Left ventricle myocardium inferior (tissue), 1 donor: Measurements from ENCODE around the gene DDX24. TPM values are rescaled to one million over a fixed set of nuclear protein-coding genes. Genes with fewer than 3 reads are reported as not detected.

ENCODE experiments used
- DNase-seq: peaks from one replicate; pipeline ENCODE4 v3.0.0-alpha.2; 2020
- H3K27ac ChIP-seq: fragments of 200-600 bp; replicated peaks from 2 replicates; pipeline ENCODE4 v1.8.0; 2021
- H3K27me3 ChIP-seq: fragments of 200-600 bp; 2 replicates; pipeline ENCODE4 v1.8.0; 2021; ENCODE audit warnings: low read depth
- H3K36me3 ChIP-seq: fragments of 200-600 bp; 2 replicates; pipeline ENCODE4 v1.8.0; 2021
- H3K4me1 ChIP-seq: fragments of 200-600 bp; 2 replicates; pipeline ENCODE4 v1.8.0; 2021
- H3K4me3 ChIP-seq: fragments of 200-600 bp; 2 replicates; pipeline ENCODE4 v1.8.0; 2021; ENCODE audit warnings: mild to moderate bottlenecking, moderate library complexity
- H3K9me3 ChIP-seq: fragments of 200-600 bp; replicated peaks from 2 replicates; pipeline ENCODE4 v1.8.0; 2021
- CTCF ChIP-seq: fragments of 200-600 bp; IDR thresholded peaks from 2 replicates; pipeline ENCODE4 v1.8.0; 2021; ENCODE audit warnings: antibody characterized with exemption, mild to moderate bottlenecking, borderline replicate concordance
- intact Hi-C: fragments of 100-400 bp; cut with micrococcal nuclease; formaldehyde crosslinking; loops from one replicate; pipeline ENCODE4 v1.11.0; 2022
- total RNA-seq: library from RNA; stranded (reverse); fragmentation: NEBNext Ultra II Directional; extraction: Animal tissue kit (Norgen Biotek cat#: 25700); gene quantifications from one replicate; pipeline ENCODE4 v1.2.1, GENCODE V29; 2021
- donor health status: DM: no; HTN: yes; CAD: no; lungs with severe emphysema.

The DDX24 gene
- total RNA-seq, 1 donor from 2014 or later, result 208 TPM

DNA sequence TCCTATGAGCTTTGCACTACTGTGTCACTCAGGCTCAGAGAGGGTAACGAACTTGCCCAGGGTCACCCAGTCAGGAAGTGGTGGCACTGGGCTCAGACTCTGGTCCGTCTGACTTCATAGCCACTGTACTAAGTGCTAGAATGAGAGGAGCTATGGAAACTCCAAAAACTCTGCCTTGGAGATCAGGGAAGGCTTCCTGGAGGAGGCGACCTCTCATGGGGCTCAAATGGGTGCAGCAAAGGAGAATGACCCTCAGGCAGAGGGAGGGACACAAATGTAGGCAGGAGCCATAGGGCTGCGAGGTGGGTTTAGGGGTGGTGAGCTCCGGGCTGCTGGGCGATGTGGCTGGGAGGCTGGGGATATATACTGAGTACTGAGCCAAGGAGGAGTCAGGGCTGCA is 80.7 kb downstream of the DDX24 start:
- Histone ChIP-seq H3K27ac (no peak overlapping the region), H3K36me3 (no peaks in the 10 kb centered on the region), H3K27me3 (peaks cover 14% of the 10 kb centered on the region), H3K9me3 (no peaks in the 10 kb centered on the region), H3K4me3 (no peak overlapping the region), H3K4me1 (peaks cover 53% of the 10 kb centered on the region)
- no peak for TF ChIP-seq CTCF
- no peak for DNase-seq
- intact Hi-C loops, result no loop called here

DNA sequence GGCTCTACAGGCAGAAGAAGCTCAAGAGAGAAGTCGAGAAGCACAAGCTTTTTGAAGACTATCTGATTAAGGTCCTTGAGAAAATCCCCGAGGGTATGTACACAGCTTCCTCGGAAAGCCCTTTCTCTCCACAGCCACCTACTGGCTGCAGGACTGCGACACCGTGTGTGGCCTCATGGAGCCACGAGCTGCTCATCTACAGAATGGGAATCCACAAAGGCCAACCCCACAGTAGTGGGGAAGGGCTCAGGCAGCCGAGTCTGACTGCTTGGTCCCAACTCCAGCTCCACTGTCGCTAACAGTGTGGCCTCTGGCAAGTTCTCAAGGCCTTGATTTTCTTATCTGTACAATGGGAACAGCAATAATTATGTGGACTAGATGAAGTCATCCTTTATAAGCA is 81.4 kb downstream of the DDX24 start:
- no peak for TF ChIP-seq CTCF
- Histone ChIP-seq H3K27ac (no peak overlapping the region), H3K4me3 (no peak overlapping the region), H3K4me1 (peaks cover 58% of the 10 kb centered on the region), H3K27me3 (peaks cover 14% of the 10 kb centered on the region), H3K36me3 (no peaks in the 10 kb centered on the region), H3K9me3 (no peaks in the 10 kb centered on the region)
- no peak for DNase-seq
- intact Hi-C loops, result loop anchor here (5.0 kb wide), 1 partner anchor 57 kb away; no protein-coding TSS in a partner anchor

DNA sequence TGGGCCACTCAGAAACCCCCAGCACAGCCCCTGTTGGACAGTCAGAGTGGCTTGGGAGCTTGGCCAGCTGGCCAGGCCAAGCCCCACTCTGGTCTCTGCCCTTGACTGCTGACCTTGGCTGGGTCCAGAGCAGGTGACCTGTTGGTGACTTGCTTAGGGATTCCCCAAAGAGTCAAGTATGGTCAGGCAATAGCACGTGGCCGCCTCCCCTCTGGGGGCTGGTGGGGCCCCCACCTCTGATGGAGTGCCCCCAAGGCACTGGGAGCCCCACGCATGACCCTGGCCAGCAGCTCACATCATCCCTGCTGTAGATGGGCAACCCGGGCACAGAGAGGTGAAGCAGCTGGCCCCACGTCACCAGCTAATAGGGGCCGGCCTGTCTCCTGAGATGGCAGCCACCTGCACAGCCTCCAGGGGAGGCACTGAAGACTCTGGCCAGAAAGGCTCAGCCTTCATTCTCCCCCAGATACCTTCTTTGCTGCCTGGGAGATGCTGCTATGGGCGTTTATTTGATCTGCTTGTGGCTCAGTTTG is 82.1 kb downstream of the DDX24 start:
- Histone ChIP-seq H3K27me3 (peaks cover 14% of the 10 kb centered on the region), H3K9me3 (no peaks in the 10 kb centered on the region), H3K36me3 (no peaks in the 10 kb centered on the region), H3K4me3 (no peak overlapping the region), H3K27ac (no peak overlapping the region), H3K4me1 (peaks cover 58% of the 10 kb centered on the region)
- TF ChIP-seq CTCF, result no peak
- no peak for DNase-seq
- intact Hi-C loops, result loop anchor here (5.0 kb wide), 1 partner anchor 57 kb away; no protein-coding TSS in a partner anchor

Other genes with a start within 250 kb of the DDX24 start
- not detected for gene FAM181A, start 153.9 kb downstream of the DDX24 start, total RNA-seq
- gene ASB2, start 104.6 kb downstream of the DDX24 start, total RNA-seq, result 251 TPM
- gene CCDC197, start 83.9 kb downstream of the DDX24 start, total RNA-seq, result 1.2 TPM
- 0.27 TPM for gene OTUB2, start 54.9 kb downstream of the DDX24 start, total RNA-seq
- gene IFI27L1, start 108 bp upstream of the DDX24 start, total RNA-seq, result 8.9 TPM
- gene IFI27, start 29.5 kb upstream of the DDX24 start, total RNA-seq, result 130 TPM
- gene IFI27L2, start 48.4 kb upstream of the DDX24 start, total RNA-seq, result 56.6 TPM
- gene PPP4R4, start 93.1 kb upstream of the DDX24 start, total RNA-seq, result not detected
- not detected for gene SERPINA10, start 212.1 kb upstream of the DDX24 start, total RNA-seq
- gene SERPINA6, start 242.1 kb upstream of the DDX24 start, total RNA-seq, result not detected